ENCODE results near the gene PTGER2.

Gene PTGER2

DNA sequence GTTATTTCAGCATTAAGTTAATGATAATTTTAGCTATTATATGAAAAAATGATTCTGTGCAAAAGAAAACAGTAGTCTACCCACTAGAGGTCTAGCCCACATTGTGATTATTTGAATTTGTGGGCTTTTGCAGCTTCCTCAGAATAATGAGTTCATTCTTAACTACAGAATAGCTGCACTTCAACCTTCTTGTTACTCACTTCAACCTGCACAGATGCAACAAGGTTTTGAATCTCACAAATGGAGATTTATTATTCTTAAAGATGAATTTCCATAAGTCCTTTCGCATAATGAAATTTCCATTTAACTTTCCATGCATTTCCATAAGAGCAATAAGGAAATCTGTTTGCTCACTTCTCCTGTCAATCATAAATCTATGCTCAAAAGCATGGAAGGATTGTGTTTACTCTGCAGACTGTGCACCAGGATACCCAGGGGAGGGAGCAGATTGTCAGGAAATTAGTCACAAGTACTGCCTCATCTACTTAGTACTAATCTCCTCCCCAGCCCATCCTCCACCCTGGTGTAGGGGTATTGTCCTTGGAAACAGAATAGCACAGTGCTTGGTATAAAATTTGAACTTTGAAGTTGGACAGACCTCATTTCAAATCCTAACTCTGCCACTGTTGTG is 24.1 kb downstream of the PTGER2 start:
- no peak for DNase-seq (ENCODE audit: low read depth in 2 of 2)

DNA sequence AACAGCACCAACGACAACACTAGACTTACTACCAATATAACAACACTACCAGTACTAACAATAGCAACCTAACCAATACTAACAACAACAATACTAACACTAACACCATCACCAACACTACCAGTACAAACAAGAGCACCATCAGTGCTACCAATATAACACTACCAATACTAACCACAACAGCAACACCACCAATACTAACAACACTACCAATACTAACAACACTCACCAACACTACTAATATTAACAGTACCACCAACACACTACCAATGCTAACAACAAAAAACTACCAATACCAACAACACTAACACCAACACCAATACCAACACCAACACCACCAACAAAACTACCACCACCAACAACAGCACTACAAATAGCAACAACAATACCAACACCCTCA is 25.1 kb downstream of the PTGER2 start:
- no peak for DNase-seq (ENCODE audit: low read depth in 2 of 2)

DNA sequence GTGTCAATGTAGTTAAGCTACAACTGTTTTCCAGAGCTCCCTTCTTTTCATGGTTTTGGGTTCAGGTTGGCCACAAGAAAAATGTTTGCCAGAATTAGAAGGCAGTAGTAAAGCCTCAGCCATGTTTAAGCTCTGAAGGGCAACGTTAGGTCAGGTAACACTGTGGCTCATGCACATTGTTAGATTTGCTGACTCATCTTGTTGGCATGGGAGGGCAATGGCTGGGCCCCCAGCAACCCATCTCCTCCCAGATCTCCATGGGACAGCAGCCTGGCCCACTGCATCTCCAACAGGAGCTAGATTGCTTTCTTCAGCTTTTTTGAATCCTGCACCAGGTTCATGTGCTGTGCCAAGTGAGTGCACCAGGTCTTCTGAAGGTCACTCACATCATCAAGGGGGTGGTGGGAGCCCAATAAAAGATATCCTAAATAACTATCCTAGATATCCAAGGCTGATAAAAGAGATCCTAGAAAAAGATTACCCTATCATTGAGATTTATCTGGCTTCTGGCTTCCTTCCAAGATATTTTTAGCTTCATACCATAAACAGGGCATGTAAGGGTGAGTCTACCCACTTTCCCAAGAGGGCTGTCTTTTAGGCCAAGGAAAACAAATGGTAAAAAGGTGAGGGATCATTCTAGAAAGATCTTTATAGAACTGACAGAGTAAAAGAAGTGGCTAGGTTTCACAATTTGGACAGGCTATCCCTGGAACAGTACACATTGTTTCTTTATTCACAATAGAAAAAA is 28.9 kb downstream of the PTGER2 start:
- no peak for DNase-seq (ENCODE audit: low read depth in 2 of 2)

DNA sequence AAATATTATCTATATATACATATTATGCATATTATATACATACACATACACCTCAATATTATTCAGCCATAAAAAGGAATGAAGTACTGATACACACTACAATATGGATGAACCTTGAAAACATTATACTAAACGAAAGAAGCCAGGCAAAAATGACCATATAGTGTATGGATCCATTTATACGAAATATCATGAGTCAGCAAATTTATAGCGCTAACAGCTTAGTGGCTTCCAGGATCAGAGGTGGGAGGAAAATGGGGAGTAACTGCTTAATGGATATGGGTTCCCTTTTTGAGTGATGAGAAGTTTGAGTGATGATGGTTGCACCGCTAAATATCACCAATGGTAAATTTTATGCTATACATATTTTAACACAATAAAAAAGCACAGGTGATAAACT is 32.7 kb downstream of the PTGER2 start:
- DNase-seq (ENCODE audit: low read depth in 2 of 2) = no peak

DNA sequence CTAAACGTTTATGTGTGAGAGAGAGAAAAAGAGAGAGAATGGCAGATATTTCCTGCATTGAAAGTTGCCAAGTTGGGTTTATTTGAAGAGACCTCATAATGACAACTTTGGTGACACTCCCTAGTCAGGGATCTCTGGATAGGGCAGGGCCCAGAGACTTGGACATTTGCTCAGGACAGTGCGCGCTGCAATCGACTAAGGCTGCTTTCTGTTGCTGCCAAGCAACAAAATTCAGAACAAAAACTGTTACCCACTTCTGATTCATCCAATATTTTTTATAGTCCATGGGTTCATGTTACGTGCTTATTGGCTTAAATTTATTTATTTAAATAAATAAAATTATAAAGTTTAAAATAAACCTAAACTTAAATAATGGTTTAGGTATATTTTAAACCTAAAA is 34.2 kb downstream of the PTGER2 start:
- DNase-seq (ENCODE audit: low read depth in 2 of 2) = no peak

GRCh38 chr14:52348776-52349175 is 34.7 kb downstream of the PTGER2 start:
- DNase-seq (ENCODE audit: low read depth in 2 of 2) = no peak

DNA sequence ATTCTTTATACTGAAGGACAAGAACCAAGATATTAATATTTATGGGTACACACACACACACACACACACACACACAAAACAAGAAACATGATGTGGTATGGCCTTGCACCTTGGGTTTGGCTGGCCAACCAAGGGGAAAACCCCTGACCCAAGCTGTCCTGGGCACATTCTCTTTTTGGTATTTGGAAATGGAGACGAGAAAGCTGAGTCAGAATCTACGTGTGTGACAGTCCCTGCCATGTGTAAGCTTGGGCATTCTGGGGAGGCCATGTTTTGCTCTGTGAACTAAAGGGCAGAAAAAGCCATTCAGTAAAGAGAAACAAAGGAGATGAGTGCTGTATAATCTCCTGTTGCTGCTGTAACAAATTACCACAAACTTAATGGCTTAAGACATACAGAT is 35.6 kb downstream of the PTGER2 start:
- DNase-seq (ENCODE audit: low read depth in 2 of 2) = no peak

- DNase-seq (ENCODE audit: low read depth in 2 of 2) = no peak
Observed at GRCh38 chr14:52350445-52350844, 36.3 kb downstream of the PTGER2 start.

DNA sequence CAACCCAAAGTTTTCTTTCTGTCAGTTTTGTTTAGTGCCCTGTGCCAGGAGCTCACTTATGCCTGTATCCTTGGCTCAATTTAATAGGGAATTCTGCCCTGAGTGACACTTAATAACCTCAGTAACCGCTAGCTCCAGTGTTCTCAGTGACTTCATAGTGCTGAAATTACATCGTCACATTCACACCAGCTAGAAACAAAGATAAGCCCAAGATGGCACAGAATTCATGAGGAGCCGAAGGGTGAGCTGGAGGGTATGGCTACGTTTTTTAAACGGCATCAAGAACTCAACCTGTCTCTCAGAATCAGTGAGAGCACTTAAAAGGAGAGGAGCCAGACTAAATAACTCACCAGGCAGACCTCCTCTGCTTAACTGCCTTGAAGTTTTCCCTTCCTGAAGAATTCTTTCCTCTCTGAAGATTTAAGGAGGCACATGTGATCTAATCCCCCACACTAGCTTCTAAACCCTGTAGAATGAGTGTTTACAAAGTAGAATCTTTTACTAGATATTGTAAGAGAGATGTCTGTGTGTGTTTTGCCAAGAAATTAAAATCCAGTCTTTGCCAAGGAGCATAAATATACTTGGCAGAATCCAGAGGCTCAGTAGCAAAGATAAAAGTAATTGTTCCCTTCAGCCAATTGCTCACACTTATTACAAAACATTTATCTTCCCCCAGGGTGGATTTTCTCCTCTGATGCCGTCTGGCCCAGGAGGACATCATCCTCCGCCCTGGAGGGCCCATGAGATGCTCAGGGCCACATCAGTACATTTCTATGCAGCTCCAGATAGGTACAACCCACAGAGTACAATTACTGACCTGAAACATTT is 37.3 kb downstream of the PTGER2 start:
- DNase-seq (ENCODE audit: low read depth in 2 of 2) = no peak

GRCh38 chr14:52352061-52352491 is 38.0 kb downstream of the PTGER2 start:
- peak in 1 of 2 donors; percentile 13 for DNase-seq (ENCODE audit: low read depth in 2 of 2)

DNA sequence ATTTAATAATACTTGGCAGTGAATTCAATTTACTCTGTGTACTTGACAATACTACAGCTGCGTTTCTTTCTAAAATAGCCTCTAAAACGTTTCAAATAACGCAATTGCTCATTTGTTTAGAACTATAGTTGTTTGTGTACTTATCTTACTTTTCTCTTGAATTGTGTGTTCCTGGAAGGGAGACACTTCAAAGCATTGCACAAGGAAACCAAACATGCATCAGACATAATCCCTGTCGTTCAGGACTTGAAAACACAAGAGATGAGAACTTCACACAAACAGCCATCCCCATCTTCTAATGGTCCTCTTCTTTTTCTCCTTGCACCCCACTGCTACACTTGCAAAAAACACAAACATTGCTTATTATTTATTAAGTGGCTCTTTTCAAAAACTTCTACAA is 38.5 kb downstream of the PTGER2 start:
- no peak for DNase-seq (ENCODE audit: low read depth in 2 of 2)

- no peak for DNase-seq (ENCODE audit: low read depth in 2 of 2)
Observed at GRCh38 chr14:52354242-52354641, 40.1 kb downstream of the PTGER2 start.

- no peak for DNase-seq (ENCODE audit: low read depth in 2 of 2)
Observed at GRCh38 chr14:52355016-52355431, 40.9 kb downstream of the PTGER2 start.

- DNase-seq (ENCODE audit: low read depth in 2 of 2) = no peak
Observed at GRCh38 chr14:52355526-52355925, 41.4 kb downstream of the PTGER2 start.

GRCh38 chr14:52356025-52356424 is 41.9 kb downstream of the PTGER2 start:
- DNase-seq (ENCODE audit: low read depth in 2 of 2) = no peak

GRCh38 chr14:52360831-52361230 is 46.7 kb downstream of the PTGER2 start:
- no peak for DNase-seq (ENCODE audit: low read depth in 2 of 2)

GRCh38 chr14:52363041-52363704 is 49.1 kb downstream of the PTGER2 start:
- DNase-seq (ENCODE audit: low read depth in 2 of 2) = no peak

- DNase-seq (ENCODE audit: low read depth in 2 of 2) = no peak
Observed at GRCh38 chr14:52363961-52364360, 49.8 kb downstream of the PTGER2 start.

GRCh38 chr14:52365071-52365470 is 51.0 kb downstream of the PTGER2 start:
- no peak for DNase-seq (ENCODE audit: low read depth in 2 of 2)

DNA sequence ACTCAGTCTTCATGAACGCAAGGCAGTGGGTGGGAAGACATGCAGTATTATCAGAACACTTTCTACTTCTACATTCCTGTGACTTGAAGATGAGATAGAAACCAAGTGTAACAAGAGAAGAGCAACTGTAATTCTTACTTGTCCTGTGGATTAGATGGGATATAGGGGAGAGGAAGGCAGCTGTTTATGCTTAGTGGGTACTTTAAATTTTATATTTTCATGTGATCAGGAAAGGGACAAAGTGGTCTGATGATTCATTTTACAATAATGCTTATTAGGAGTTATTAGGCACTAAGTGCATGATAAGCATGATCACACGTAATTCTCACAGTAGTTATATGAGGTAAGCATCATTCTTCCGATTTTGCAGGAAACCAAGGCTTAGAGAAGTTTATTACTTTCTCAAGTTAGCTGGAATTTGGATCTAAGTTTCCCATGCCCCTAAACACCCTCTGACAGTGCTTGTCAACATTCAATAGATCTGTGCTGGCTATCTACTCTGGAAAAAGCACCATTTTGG is 52.7 kb downstream of the PTGER2 start:
- DNase-seq (ENCODE audit: low read depth in 2 of 2) = no peak

DNA sequence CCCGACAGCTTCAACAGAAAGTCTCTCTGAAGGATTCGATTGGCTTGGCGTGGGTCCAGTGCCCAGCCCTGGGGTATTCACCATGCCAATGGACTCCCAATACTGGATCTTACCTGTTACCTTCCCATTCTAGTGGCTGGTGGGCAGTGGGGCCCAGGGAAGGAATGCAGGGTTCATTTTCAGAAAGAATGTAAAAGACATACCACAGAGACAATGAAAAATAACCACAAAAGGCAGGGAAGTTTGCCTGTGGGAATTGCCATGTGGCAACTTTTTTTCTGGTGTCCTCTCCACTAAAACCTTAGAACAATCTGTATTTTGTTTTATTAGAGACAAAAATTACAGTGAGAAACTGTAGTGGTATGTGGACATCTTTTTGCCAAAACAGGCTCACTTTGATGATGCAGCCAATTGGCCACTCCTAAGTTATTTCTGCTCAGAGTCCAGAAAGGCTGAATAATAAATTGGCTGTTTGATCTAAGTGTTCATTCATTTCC is 55.2 kb downstream of the PTGER2 start:
- no peak for DNase-seq (ENCODE audit: low read depth in 2 of 2)
